Activated CD4-positive, alpha-beta T cell treated with anti-CD3 and anti-CD28 coated beads, Interleukin-2, amount 10 ng/mL, durations not matched to agents 7 days and 5 days (primary cell): Measurements from ENCODE around the gene RANBP10. TPM values are rescaled to one million over a fixed set of nuclear protein-coding genes. Genes with fewer than 3 reads are reported as not detected.

ENCODE experiments used
- CTCF ChIA-PET: fragments of 350-600 bp; sonication (Branson Sonifier 250); formaldehyde crosslinking; loops from one replicate; lab custom pipeline; 2021; ENCODE audit warnings: antibody characterized with exemption; lab: Charles Lee
- POLR2A ChIA-PET: fragments of 350-600 bp; sonication (Branson Sonifier 250); formaldehyde crosslinking; loops from one replicate; lab custom pipeline; 2021; ENCODE audit warnings: antibody characterized with exemption; lab: Charles Lee
- DNase-seq: peaks from one replicate; pipeline ENCODE4 v3.0.0-alpha.2; 2020
- H3K27ac Mint-ChIP-seq: one replicate; pipeline ENCODE4 v1.8.0; 2021; ENCODE audit warnings: mild to moderate bottlenecking, moderate library complexity, mixed read lengths
- H3K27me3 Mint-ChIP-seq: one replicate; pipeline ENCODE4 v1.8.0; 2021; ENCODE audit warnings: mixed read lengths
- H3K36me3 Mint-ChIP-seq: one replicate; pipeline ENCODE4 v1.8.0; 2021; ENCODE audit warnings: low read depth, mixed read lengths
- H3K4me1 Mint-ChIP-seq: one replicate; pipeline ENCODE4 v1.8.0; 2021; ENCODE audit warnings: mixed read lengths
- H3K4me3 Mint-ChIP-seq: one replicate; pipeline ENCODE4 v1.8.0; 2021; ENCODE audit warnings: mild to moderate bottlenecking, moderate library complexity, mixed read lengths
- H3K9me3 Mint-ChIP-seq: one replicate; pipeline ENCODE4 v1.8.0; 2021; ENCODE audit warnings: mixed read lengths
- total RNA-seq, 2 experiments: library from RNA; stranded (reverse); gene quantifications; one replicate each; pipeline ENCODE4 v1.2.3, GENCODE V29; 2021

Gene RANBP10
- 10 to 100 TPM; 28.2 to 30.4 TPM for total RNA-seq

GRCh38 chr16:67806428-67807147 lies at the start of gene RANBP10, which contains the start of gene TSNAXIP1:
RANBP10 (minus strand) TSS chr16:67806560; CDS start chr16:67806536, 24 bp downstream.
TSNAXIP1 (plus strand) TSS chr16:67806889; CDS start chr16:67807150, 261 bp downstream.
- peaks cover 41% of the 10 kb centered on the region for H3K4me1 Mint-ChIP-seq
- H3K4me3 Mint-ChIP-seq = peak within 1 kb of the TSS; percentile 92
- H3K27ac Mint-ChIP-seq = peak within 1 kb of the TSS; percentile 90
- no peaks in the 10 kb centered on the region for H3K9me3 Mint-ChIP-seq
- H3K36me3 Mint-ChIP-seq = peaks cover 33% of the 10 kb centered on the region
- POLR2A ChIA-PET = interaction anchor here (0.6 kb wide), 2 partner anchors 15 to 209 kb away, joined by 3 read pairs; no protein-coding TSS in a partner anchor
- H3K27me3 Mint-ChIP-seq = no peaks in the 10 kb centered on the region
- DNase-seq = peak; percentile 98
- CTCF ChIA-PET = interaction anchor here (0.5 to 2.6 kb wide), 15 partner anchors 9 to 330 kb away, joined by 3 to 36 read pairs (median 3); no protein-coding TSS in a partner anchor

- H3K4me3 Mint-ChIP-seq = no peak overlapping the region
- H3K9me3 Mint-ChIP-seq = no peaks in the 10 kb centered on the region
- peaks cover 3% of the 10 kb centered on the region for H3K36me3 Mint-ChIP-seq
- no peak for DNase-seq
- CTCF ChIA-PET = interaction anchor here (2.3 kb wide), 1 partner anchor 39 kb away, joined by 10 read pairs; no protein-coding TSS in a partner anchor
- no peak overlapping the region for H3K27ac Mint-ChIP-seq
- POLR2A ChIA-PET = interaction anchor here (0.6 kb wide), 1 partner anchor 13 kb away, joined by 3 read pairs; no protein-coding TSS in a partner anchor
- peaks cover 19% of the 10 kb centered on the region for H3K4me1 Mint-ChIP-seq
- no peaks in the 10 kb centered on the region for H3K27me3 Mint-ChIP-seq
Measured at GRCh38 chr16:67855789-67856188, 49.4 kb upstream of the RANBP10 start.

DNA sequence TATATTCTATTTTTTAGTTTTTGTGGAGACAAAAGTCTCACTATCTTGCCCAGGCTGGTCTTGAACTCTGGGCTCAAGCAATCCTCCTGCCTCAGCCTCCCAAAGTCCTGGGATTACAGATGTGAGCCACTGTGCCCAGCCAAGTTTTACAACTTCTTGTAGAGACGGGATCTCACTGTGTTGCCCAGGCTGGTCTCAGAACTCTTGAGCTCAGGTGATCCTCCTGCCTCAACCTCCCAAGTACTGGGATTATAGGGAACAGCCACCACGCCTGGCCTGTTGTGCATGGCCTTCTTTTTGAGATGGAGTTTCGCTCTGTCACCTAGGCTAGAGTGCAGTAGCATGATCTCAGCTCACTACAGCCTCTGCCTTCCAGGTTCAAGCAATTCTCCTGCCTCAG lies 47.3 kb upstream of the RANBP10 start:
- no peak overlapping the region for H3K4me3 Mint-ChIP-seq
- H3K36me3 Mint-ChIP-seq = no peaks in the 10 kb centered on the region
- POLR2A ChIA-PET = no interaction called here
- peaks cover 25% of the 10 kb centered on the region for H3K4me1 Mint-ChIP-seq
- H3K27ac Mint-ChIP-seq = no peak overlapping the region
- no peaks in the 10 kb centered on the region for H3K9me3 Mint-ChIP-seq
- H3K27me3 Mint-ChIP-seq = no peaks in the 10 kb centered on the region
- CTCF ChIA-PET = no interaction called here
- no peak for DNase-seq

DNA sequence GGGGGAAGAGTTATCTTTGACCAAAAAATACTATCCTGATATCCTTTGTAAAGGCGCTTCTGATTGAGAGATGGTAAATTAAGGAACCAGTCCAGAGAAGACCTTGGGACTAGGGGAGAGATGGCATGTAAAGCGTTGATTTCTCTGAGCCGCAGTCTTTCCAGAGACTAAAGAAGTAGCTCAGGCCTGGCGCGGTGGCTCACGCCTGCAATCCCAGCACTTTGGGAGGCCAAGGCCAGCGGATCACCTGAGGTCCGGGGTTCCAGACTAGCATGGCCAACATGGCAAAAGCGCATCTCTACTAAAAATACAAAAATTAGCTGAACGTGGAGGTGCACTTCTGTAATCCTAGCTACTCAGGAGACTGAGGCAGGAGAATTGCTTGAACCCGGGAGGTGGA lies 41.8 kb upstream of the RANBP10 start:
- H3K4me1 Mint-ChIP-seq = peaks cover 46% of the 10 kb centered on the region
- peaks cover 11% of the 10 kb centered on the region for H3K36me3 Mint-ChIP-seq
- no peaks in the 10 kb centered on the region for H3K9me3 Mint-ChIP-seq
- H3K4me3 Mint-ChIP-seq = peak overlapping the region; percentile 90
- DNase-seq = no peak
- peak overlapping the region; percentile 87 for H3K27ac Mint-ChIP-seq
- no peaks in the 10 kb centered on the region for H3K27me3 Mint-ChIP-seq
- ChIA-PET POLR2A (no interaction called here), CTCF (interaction anchor here (0.6 to 1.2 kb wide), 4 partner anchors 9 to 142 kb away, joined by 3 to 7 read pairs (median 3); no protein-coding TSS in a partner anchor)

DNA sequence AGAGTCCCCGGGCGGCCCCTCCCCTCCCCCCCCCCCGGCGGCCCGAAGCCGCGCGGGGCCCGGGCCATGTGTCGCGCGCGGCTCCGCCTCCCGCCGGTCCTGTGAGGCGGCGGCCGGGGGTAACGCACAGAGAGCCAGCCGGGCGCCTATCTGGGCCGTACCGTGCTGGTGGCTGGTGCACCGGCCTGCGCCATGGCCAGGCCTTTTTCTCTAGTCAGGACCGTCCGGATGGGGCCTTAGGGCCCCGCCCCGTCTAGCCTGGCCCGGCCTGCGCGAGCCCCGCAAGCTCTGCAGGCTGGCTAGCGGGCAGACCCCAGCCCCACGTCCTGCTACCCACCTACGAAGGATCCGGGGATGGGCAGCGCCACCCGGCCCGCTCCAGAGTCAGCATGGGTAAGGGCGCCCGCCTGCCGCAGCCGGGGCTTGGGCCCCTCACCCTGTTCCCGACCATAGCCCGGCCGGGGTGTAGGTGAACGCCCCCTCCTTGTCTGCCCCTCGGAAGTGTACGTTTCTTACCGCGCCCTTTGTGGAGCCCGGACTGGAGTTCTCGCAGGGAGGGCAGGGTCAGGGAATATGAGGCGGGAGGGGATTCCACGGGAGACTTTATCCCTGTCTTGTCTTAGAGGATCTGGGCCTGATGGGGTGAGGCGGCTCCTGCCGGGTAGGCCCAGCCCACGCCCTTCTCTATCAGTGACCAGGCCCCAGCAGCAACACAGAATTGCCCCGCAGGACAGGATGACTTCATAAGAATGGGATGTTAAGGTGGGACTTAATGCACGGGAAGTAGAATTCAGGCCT lies 40.9 kb upstream of the RANBP10 start, which contains the start of gene CENPT:
TSS of gene CENPT (minus strand) at position 630 of the 798 bp plus-strand sequence. CDS start 13,834 bp downstream, outside the sequence.
- Mint-ChIP-seq H3K27ac (peak within 1 kb of the TSS; percentile 93), H3K36me3 (peaks cover 12% of the 10 kb centered on the region), H3K4me1 (peaks cover 48% of the 10 kb centered on the region), H3K4me3 (peak within 1 kb of the TSS; percentile 90), H3K9me3 (no peaks in the 10 kb centered on the region), H3K27me3 (no peaks in the 10 kb centered on the region)
- ChIA-PET POLR2A (no interaction called here), CTCF (interaction anchor here (1.0 to 3.0 kb wide), 3 partner anchors 10 to 31 kb away, joined by 3 to 15 read pairs (median 5); no protein-coding TSS in a partner anchor)
- DNase-seq = peak; percentile 63

GRCh38 chr16:67846320-67847063 lies 40.1 kb upstream of the RANBP10 start, which contains the start of gene NUTF2:
NUTF2 (plus strand) TSS chr16:67846933; CDS start chr16:67865131, 18,198 bp downstream.
- Mint-ChIP-seq H3K4me1 (peaks cover 52% of the 10 kb centered on the region), H3K36me3 (peaks cover 12% of the 10 kb centered on the region), H3K9me3 (no peaks in the 10 kb centered on the region), H3K4me3 (peak within 1 kb of the TSS; percentile 90), H3K27ac (peak within 1 kb of the TSS; percentile 93), H3K27me3 (no peaks in the 10 kb centered on the region)
- DNase-seq = peak; percentile 96
- ChIA-PET CTCF (interaction anchor here (0.5 to 3.0 kb wide), 6 partner anchors 11 to 325 kb away, joined by 4 to 16 read pairs (median 5); partner anchors contain the start of gene NRN1L), POLR2A (interaction anchor here (0.5 kb wide), 1 partner anchor 42 kb away, joined by 3 read pairs; no protein-coding TSS in a partner anchor)

DNA sequence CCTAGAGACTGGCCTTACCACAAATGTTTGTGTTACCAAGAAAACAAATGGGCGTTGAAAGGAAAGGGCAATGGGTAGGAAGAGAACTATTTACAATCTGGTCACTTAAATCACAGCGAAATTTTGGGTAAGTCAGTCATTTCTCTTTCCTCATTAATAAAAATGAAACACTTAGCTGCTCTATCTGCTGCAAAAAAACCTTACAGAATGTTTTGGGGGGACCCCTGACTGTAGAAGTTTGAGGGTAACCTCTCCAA lies 39.6 kb upstream of the RANBP10 start:
- H3K27me3 Mint-ChIP-seq = no peaks in the 10 kb centered on the region
- peak overlapping the region; percentile 93 for H3K27ac Mint-ChIP-seq
- ChIA-PET POLR2A (interaction anchor here (0.5 kb wide), 1 partner anchor 43 kb away, joined by 3 read pairs; no protein-coding TSS in a partner anchor), CTCF (interaction anchor here (0.5 to 3.0 kb wide), 6 partner anchors 12 to 325 kb away, joined by 4 to 16 read pairs (median 5); partner anchors contain the start of gene NRN1L)
- no peak for DNase-seq
- peak overlapping the region; percentile 85 for H3K4me3 Mint-ChIP-seq
- peaks cover 56% of the 10 kb centered on the region for H3K4me1 Mint-ChIP-seq
- peaks cover 12% of the 10 kb centered on the region for H3K36me3 Mint-ChIP-seq
- H3K9me3 Mint-ChIP-seq = no peaks in the 10 kb centered on the region

GRCh38 chr16:67845291-67846062 lies 39.1 kb upstream of the RANBP10 start:
- peaks cover 12% of the 10 kb centered on the region for H3K36me3 Mint-ChIP-seq
- no peaks in the 10 kb centered on the region for H3K27me3 Mint-ChIP-seq
- H3K27ac Mint-ChIP-seq = peak overlapping the region; percentile 93
- H3K9me3 Mint-ChIP-seq = no peaks in the 10 kb centered on the region
- peaks cover 56% of the 10 kb centered on the region for H3K4me1 Mint-ChIP-seq
- no peak for DNase-seq
- H3K4me3 Mint-ChIP-seq = peak overlapping the region; percentile 85
- ChIA-PET POLR2A (no interaction called here), CTCF (interaction anchor here (1.2 to 3.5 kb wide), 8 partner anchors 12 to 364 kb away, joined by 3 to 16 read pairs (median 5); partner anchors contain the start of genes ATP6V0D1 and NRN1L)

- no peak for DNase-seq
- Mint-ChIP-seq H3K27me3 (no peaks in the 10 kb centered on the region), H3K4me3 (peak overlapping the region; percentile 90), H3K9me3 (no peaks in the 10 kb centered on the region), H3K27ac (peak overlapping the region; percentile 31), H3K4me1 (peaks cover 54% of the 10 kb centered on the region), H3K36me3 (peaks cover 12% of the 10 kb centered on the region)
- ChIA-PET POLR2A (interaction anchor here (0.5 to 0.7 kb wide), 2 partner anchors 43 to 154 kb away, joined by 3 to 4 read pairs; no protein-coding TSS in a partner anchor), CTCF (interaction anchor here (0.7 to 3.5 kb wide), 7 partner anchors 11 to 363 kb away, joined by 3 to 16 read pairs (median 6); partner anchors contain the start of genes ATP6V0D1 and NRN1L)
Measured at GRCh38 chr16:67844497-67844896, 38.1 kb upstream of the RANBP10 start.

DNA sequence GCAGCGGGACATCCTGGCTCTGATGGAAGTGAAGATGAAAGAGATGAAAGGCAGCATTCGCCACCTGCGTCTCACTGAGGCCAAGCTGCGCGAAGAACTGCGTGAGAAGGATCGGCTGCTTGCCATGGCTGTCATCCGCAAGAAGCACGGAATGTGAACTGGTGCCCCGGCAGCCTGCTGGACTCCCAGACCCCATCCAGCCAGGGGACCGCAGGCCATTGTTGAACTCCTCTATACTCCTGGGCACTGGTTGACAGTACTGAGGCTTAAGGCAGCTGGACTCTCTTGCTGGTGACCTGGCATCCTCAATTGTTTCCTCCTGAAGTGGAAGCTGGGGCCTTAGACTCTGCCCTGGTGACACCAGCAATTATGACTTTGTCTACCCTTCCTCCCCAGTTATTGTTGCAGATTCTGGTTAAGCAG lies 37.0 kb upstream of the RANBP10 start:
- POLR2A ChIA-PET = interaction anchor here (0.6 kb wide), 1 partner anchor 106 kb away, joined by 3 read pairs; no protein-coding TSS in a partner anchor
- Mint-ChIP-seq H3K27me3 (no peaks in the 10 kb centered on the region), H3K27ac (peak overlapping the region; percentile 95), H3K4me1 (peaks cover 49% of the 10 kb centered on the region), H3K9me3 (no peaks in the 10 kb centered on the region), H3K4me3 (peak overlapping the region; percentile 90), H3K36me3 (peaks cover 12% of the 10 kb centered on the region)
- CTCF ChIA-PET = interaction anchor here (0.5 to 3.5 kb wide), 7 partner anchors 10 to 267 kb away, joined by 3 to 16 read pairs (median 4); no protein-coding TSS in a partner anchor
- peak; percentile 76 for DNase-seq
